Neuronal stem cell (in vitro differentiated cells): ENCODE data around the gene SLC35D1.

Experiments
- DNase-seq: peaks from one replicate; pipeline ENCODE4 v3.0.0-alpha.2; 2013; ENCODE audit warnings: low spot score
- H2AFZ ChIP-seq: one replicate; pipeline ENCODE4 v1.6.1; 2013; ENCODE audit warnings: mild to moderate bottlenecking, low read length, inconsistent platforms
- H2AK5ac ChIP-seq: 2 replicates; pipeline ENCODE4 v1.6.1; 2013; ENCODE audit warnings: low read depth, mild to moderate bottlenecking, inconsistent platforms, low read length, moderate library complexity, mixed read lengths
- H2BK120ac ChIP-seq: 2 replicates; pipeline ENCODE4 v1.6.1; 2013; ENCODE audit warnings: low read depth, mild to moderate bottlenecking, inconsistent platforms, low read length, moderate library complexity, mixed read lengths
- H2BK12ac ChIP-seq: one replicate; pipeline ENCODE4 v1.6.1; 2013; ENCODE audit warnings: low read length, inconsistent platforms
- H2BK15ac ChIP-seq: 2 replicates; pipeline ENCODE4 v1.6.1; 2013; ENCODE audit warnings: mild to moderate bottlenecking, low read length, inconsistent platforms, mixed read lengths
- H2BK5ac ChIP-seq: one replicate; pipeline ENCODE4 v1.6.1; 2013; ENCODE audit warnings: inconsistent platforms, mild to moderate bottlenecking, low read length, moderate library complexity
- H3K14ac ChIP-seq: one replicate; pipeline ENCODE4 v1.6.1; 2013; ENCODE audit warnings: low read length, inconsistent platforms
- H3K18ac ChIP-seq: 2 replicates; pipeline ENCODE4 v1.6.1; 2013; ENCODE audit warnings: low read length, inconsistent platforms
- H3K23ac ChIP-seq: 2 replicates; pipeline ENCODE4 v1.6.1; 2013; ENCODE audit warnings: low read depth, mild to moderate bottlenecking, mixed read lengths, low read length, inconsistent platforms; ENCODE audit not compliant: poor library complexity
- H3K27ac ChIP-seq: replicated peaks from 3 replicates; pipeline ENCODE4 v1.5.1; 2013; ENCODE audit warnings: low read length, inconsistent platforms
- H3K27me3 ChIP-seq, 3 experiments: 2 replicates each; pipeline ENCODE4 v1.6.1; 2013; ENCODE audit warnings: low read length in 3 of 3, mild to moderate bottlenecking in 2 of 3, inconsistent platforms in 1 of 3, low read depth in 1 of 3, mixed read lengths in 1 of 3, moderate library complexity in 1 of 3; ENCODE audit not compliant: control insufficient read depth in 3 of 3, insufficient read depth in 3 of 3
- H3K36me3 ChIP-seq, 2 donors: replicated peaks in 1 of 2; 2 replicates each; pipeline ENCODE4 v1.6.1; 2013; ENCODE audit warnings: low read length in 2 of 2; ENCODE audit not compliant: control insufficient read depth in 2 of 2, insufficient read depth in 2 of 2
- H3K4ac ChIP-seq: 2 replicates; pipeline ENCODE4 v1.6.1; 2013; ENCODE audit warnings: inconsistent platforms, mild to moderate bottlenecking, low read length, moderate library complexity
- H3K4me1 ChIP-seq, 2 donors: 1 replicate in 1 of 2; 2 replicates in 1 of 2; pipeline ENCODE4 v1.6.1; 2013; ENCODE audit warnings: low read length in 2 of 2, low read depth in 1 of 2; ENCODE audit not compliant: control insufficient read depth in 2 of 2, insufficient read depth in 1 of 2
- H3K4me2 ChIP-seq: one replicate; pipeline ENCODE4 v1.6.1; 2013; ENCODE audit warnings: mild to moderate bottlenecking, low read length, inconsistent platforms; ENCODE audit not compliant: insufficient read depth, poor library complexity, severe bottlenecking
- H3K4me3 ChIP-seq, 2 donors: 2 replicates each; pipeline ENCODE4 v1.5.1; 2013; ENCODE audit warnings: low read length in 2 of 2, mild to moderate bottlenecking in 2 of 2, inconsistent platforms in 1 of 2, moderate library complexity in 1 of 2
- H3K79me1 ChIP-seq: one replicate; pipeline ENCODE4 v1.6.1; 2013; ENCODE audit warnings: low read depth, mild to moderate bottlenecking, inconsistent platforms, low read length, moderate library complexity
- H3K9ac ChIP-seq: one replicate; pipeline ENCODE4 v1.6.1; 2013; ENCODE audit warnings: mild to moderate bottlenecking, low read depth, low read length, inconsistent platforms; ENCODE audit not compliant: poor library complexity
- H3K9me3 ChIP-seq, 2 donors: replicated peaks in 1 of 2; 2 replicates each; pipeline versions ENCODE3 to v1.6.1; 2013; ENCODE audit warnings: low read length in 2 of 2, mild to moderate bottlenecking in 2 of 2, inconsistent platforms in 1 of 2, low read depth in 1 of 2, mixed read lengths in 1 of 2, moderate library complexity in 1 of 2; ENCODE audit not compliant: control insufficient read depth in 2 of 2, insufficient read depth in 1 of 2
- H4K8ac ChIP-seq: one replicate; pipeline ENCODE4 v1.6.1; 2013; ENCODE audit warnings: low read depth, mild to moderate bottlenecking, inconsistent platforms, low read length, moderate library complexity
- H4K91ac ChIP-seq: one replicate; pipeline ENCODE4 v1.6.1; 2013; ENCODE audit warnings: low read length, low read depth, mild to moderate bottlenecking, inconsistent platforms; ENCODE audit not compliant: poor library complexity
- WGBS, 2 donors: extraction: QIAGEN DNeasy Blood & Tissue Kit; methylation state at CpG; one replicate each; pipeline ENCODE4 v1.1.7; 2013; ENCODE audit warnings: missing lambda C conversion rate in 2 of 2, mixed read lengths in 1 of 2; ENCODE audit not compliant: insufficient read length in 2 of 2, insufficient replicate concordance in 1 of 2; ENCODE audit errors: extremely low coverage in 2 of 2; 5-methylcytosine and 5-hydroxymethylcytosine counted together

SLC35D1 gene

GRCh38 chr1:66998972-66999371 is 55.0 kb downstream of the SLC35D1 start:
- Histone ChIP-seq H2AFZ (no peak overlapping the region), H4K91ac (no peak overlapping the region), H3K14ac (no peak overlapping the region), H2BK15ac (no peak overlapping the region), H3K9ac (no peak overlapping the region), H3K4me2 (no peak overlapping the region), H3K4me3 (no peak overlapping the region), H3K27me3 (no peaks in the 10 kb centered on the region), H2AK5ac (no peak overlapping the region), H2BK12ac (no peak overlapping the region), H4K8ac (no peak overlapping the region), H3K18ac (no peak overlapping the region), H3K36me3 (peaks cover 0 to 53% of the 10 kb centered on the region in 2 donors), H2BK120ac (no peak overlapping the region), H2BK5ac (no peak overlapping the region), H3K27ac (no peak overlapping the region), H3K23ac (no peak overlapping the region), H3K4ac (no peak overlapping the region), H3K4me1 (no peaks in the 10 kb centered on the region), H3K79me1 (no peaks in the 10 kb centered on the region), H3K9me3 (no peaks in the 10 kb centered on the region)
- no peak for DNase-seq

- no peak overlapping the region for H3K4me2 ChIP-seq
- H2BK12ac ChIP-seq, result no peak overlapping the region
- peak; percentile 45 for DNase-seq
- WGBS, 2 donors, result no CpG with 5 or more reads among the region's 7 CpGs
- H3K79me1 ChIP-seq, result no peaks in the 10 kb centered on the region
- H3K18ac ChIP-seq, result no peak overlapping the region
- H2AK5ac ChIP-seq, result no peak overlapping the region
- no peak overlapping the region for H3K27ac ChIP-seq
- peaks cover 0 to 41% of the 10 kb centered on the region in 2 donors for H3K36me3 ChIP-seq
- no peak overlapping the region for H2BK5ac ChIP-seq
- H4K91ac ChIP-seq, result no peak overlapping the region
- H2AFZ ChIP-seq, result no peak overlapping the region
- no peak overlapping the region for H4K8ac ChIP-seq
- no peaks in the 10 kb centered on the region for H3K27me3 ChIP-seq
- no peak overlapping the region for H3K9ac ChIP-seq
- H3K4me3 ChIP-seq, result no peak overlapping the region
- no peak overlapping the region for H2BK120ac ChIP-seq
- H3K23ac ChIP-seq, result no peak overlapping the region
- no peaks in the 10 kb centered on the region for H3K4me1 ChIP-seq
- no peak overlapping the region for H2BK15ac ChIP-seq
- no peak overlapping the region for H3K4ac ChIP-seq
- no peaks in the 10 kb centered on the region for H3K9me3 ChIP-seq
- no peak overlapping the region for H3K14ac ChIP-seq
These were observed 57.8 kb downstream of the SLC35D1 start for GRCh38 chr1:66996018-66996682.

- Histone ChIP-seq H3K4me1 (no peaks in the 10 kb centered on the region), H3K27me3 (no peaks in the 10 kb centered on the region), H3K4me3 (no peak overlapping the region), H3K23ac (no peak overlapping the region), H3K9ac (no peak overlapping the region), H3K9me3 (no peaks in the 10 kb centered on the region), H3K4me2 (no peak overlapping the region), H4K8ac (no peak overlapping the region), H3K4ac (no peak overlapping the region), H2BK5ac (no peak overlapping the region), H3K18ac (no peak overlapping the region), H3K79me1 (no peaks in the 10 kb centered on the region), H2BK120ac (no peak overlapping the region), H3K36me3 (peaks cover 2 to 44% of the 10 kb centered on the region in 2 donors), H2AFZ (no peak overlapping the region), H2BK12ac (no peak overlapping the region), H2AK5ac (no peak overlapping the region), H2BK15ac (no peak overlapping the region), H3K14ac (no peak overlapping the region), H3K27ac (no peak overlapping the region), H4K91ac (no peak overlapping the region)
- no CpG with 5 or more reads among the region's 3 CpGs for WGBS, 2 donors
- no peak for DNase-seq
These were observed 60.9 kb downstream of the SLC35D1 start for GRCh38 chr1:66993076-66993475.

- Histone ChIP-seq H3K4me2 (no peak overlapping the region), H2BK15ac (no peak overlapping the region), H2BK12ac (no peak overlapping the region), H3K9ac (no peak overlapping the region), H3K79me1 (no peaks in the 10 kb centered on the region), H3K9me3 (no peaks in the 10 kb centered on the region), H4K91ac (no peak overlapping the region), H3K27ac (no peak overlapping the region), H2AFZ (no peak overlapping the region), H3K18ac (no peak overlapping the region), H3K14ac (no peak overlapping the region), H4K8ac (no peak overlapping the region), H2AK5ac (no peak overlapping the region), H3K4me1 (no peaks in the 10 kb centered on the region), H3K27me3 (no peaks in the 10 kb centered on the region), H3K23ac (no peak overlapping the region), H2BK5ac (no peak overlapping the region), H3K4me3 (no peak overlapping the region), H3K36me3 (peaks cover 9 to 96% of the 10 kb centered on the region in 2 donors), H2BK120ac (no peak overlapping the region), H3K4ac (no peak overlapping the region)
- no CpG with 5 or more reads among the region's 1 CpG for WGBS, 2 donors
- DNase-seq, result no peak
These were observed 68.1 kb downstream of the SLC35D1 start for GRCh38 chr1:66985835-66986234.
